HG02588 (cell line): ENCODE measurements around the gene CCDC61.

Source experiments
- ATAC-seq: cut with Tn5 transposase; IDR thresholded peaks from one replicate; pipeline ENCODE4 v1.9.1; 2021; ENCODE audit warnings: mild to moderate bottlenecking, moderate library complexity; ENCODE audit not compliant: unreplicated experiment

Gene CCDC61

DNA sequence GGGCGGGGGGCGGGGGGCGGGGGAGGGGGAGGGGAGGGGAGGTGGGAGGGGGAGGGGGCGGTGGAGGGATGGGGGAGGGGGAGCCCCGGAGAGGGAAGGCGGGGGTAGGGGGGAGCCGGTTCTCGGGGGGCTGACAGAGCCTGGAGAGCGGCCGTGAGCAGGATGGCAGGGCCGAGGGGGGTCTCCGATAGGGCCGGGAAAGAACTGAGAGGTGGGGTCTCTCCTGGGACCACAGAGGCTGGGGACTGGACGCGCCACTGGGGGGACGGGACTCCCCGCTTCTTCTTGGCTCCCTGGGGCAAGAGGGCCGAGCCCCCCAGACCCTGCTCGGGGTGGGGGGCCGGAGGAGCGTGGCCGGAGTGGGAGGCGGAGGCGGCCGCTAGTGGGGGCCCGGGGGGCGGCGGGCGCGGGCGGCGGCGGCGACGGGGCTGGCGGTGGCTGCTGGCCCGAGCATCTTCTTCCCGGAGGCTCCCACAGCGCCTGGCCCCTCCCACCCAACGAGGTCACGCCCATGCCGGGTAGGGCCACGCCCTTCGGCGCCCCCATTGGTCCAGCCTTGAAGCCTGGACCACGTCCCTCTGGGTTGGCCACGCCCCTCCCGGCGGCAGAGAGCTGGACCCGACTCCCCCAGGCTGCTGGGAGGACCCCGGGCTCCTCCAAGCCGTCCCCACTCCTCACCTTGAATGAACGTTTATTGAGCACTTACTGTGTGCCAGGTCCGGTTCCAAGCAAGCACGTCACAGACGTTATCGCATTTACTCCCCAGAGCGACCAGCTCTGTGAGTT lies 21.5 kb upstream of the CCDC61 start, which contains the start of gene NOVA2:
Gene NOVA2 (minus strand): TSS at position 313 of the 786 bp plus-strand sequence. CDS start 514 bp downstream, outside the sequence.
- no peak for ATAC-seq

DNA sequence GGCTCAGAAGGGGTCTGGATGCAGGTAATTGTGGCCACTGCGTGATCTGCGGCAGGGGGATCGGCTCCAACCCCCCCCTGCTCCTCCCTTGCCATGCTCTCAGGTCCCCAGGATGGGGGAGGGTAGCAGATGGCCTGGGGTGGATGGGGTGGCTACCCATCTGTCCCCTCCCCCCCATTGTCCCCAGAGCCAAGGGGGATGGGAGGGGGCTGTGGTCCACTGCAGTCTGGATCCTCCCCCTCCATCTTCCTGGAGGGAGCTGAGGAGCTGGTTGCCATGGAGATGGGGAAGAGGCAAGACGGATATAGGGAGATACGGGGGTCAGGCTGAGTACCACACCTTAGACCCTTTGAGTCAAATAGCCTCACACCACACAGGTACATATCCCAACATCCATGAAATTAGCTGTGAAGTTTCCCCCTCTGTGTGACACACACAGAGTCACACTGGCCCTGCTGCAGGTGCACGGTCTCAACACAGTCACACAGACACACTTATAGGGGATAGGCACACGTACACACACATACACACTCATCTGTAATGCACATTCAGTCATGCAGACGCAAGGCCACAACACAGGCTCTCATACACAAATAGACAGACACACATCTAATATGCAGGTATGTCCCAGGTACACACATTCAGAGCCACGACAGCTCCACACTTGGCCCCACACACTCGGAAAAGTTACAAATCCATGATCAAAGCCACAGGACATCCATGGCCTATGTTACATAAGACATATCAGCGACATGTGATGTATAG lies 19.8 kb upstream of the CCDC61 start:
- ATAC-seq = no peak

DNA sequence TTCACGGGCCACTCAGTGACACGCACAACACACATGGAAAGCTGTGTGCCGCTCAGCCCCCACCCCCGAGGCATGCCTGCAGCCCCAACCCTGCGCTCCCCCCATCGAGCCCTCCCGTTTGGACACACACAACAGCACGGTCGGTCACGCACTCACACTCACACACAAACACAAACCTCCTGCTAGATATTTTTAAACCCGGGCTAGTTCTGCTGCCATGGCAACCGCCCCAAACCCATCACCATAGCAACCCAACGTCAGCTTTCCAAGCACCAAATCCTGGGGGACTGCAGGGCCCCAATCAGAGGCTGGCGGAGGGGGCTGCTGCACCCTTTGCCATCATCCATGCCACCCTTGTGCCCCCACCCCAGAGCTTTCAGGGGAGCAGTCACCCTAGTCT lies 19.1 kb upstream of the CCDC61 start:
- ATAC-seq = no peak

DNA sequence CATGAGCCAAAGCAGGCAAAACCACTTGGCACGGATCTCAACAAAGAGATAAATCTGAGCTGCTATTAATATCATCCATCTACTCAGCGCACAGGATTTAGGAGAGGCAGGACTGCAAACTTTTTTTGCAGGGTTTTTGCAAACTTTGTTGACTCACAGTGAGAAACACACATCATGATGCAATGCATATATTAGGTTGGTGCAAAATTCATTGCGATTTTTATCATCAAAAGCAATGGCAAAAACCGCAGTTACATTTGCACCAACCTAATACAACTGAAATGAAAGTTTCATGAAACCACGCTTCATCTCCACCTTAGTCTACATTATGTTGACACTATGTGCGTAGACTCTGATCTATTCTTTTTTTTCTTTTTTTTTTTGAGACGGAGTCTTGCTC lies 17.1 kb upstream of the CCDC61 start:
- no peak for ATAC-seq

DNA sequence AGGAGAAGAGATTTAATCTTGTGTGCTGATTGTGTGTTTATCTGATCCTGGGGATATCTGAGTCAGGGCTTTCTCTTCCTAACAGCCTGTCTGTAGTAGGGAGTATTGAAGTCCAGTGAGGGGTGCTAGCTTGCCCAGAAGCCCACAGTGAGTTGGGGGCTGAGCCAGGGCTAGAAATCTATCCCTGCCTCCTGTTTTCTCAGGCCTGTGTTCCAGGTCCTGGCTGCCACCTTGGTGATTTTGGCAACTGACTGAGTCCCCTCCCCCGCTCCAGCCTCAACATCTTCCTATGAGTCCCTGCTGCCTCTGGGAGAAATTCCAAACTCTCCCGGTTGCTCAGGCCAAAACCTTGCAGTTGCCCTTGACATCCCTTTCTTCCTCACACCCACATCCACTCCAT lies 13.9 kb upstream of the CCDC61 start:
- no peak for ATAC-seq

DNA sequence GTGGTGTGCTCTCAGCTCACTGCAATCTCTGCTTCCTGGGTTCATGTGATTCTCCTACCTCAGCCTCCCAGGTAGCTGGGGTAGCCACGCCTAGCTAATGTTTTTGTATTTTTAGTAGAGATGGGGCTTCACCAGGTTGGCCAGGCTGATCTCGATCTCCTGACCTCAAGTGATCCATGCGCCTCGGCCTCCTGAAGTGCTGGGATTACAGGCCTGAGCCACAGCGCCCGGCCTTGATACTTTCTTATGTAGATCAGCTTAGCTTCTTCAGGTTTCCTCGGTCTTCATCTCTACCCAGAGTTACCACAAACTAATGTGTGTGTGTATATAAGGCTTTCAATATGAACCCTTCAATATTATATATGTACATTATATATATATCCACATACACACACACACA lies 9.9 kb upstream of the CCDC61 start:
- no peak for ATAC-seq

DNA sequence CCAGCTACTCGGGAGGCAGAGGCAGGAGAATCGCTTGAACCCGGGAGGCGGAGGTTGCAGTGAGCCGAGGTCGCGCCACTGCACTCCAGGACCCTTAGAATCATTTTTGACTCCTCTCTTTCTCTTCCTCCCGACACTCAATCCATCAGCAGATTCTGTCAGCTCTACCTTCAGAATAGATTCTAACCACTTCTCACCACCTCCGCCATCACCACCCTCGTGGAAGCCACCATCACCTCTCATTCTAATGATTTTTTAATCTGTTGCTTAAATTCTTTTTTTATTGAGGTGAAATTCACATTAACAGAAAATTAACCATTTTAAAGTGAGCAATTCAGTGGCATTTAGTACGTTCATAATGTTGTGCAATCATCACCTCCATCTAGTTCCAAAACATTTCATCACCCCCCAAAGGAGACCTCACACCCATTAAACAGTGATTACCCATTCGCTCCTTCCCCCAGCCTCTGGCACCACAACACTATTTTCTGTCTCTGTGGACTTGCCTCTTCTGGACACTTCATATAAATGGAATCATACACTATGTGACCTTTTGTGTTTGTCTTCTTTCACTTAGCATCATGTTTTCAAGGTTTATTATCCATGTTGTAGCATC lies 5.0 kb upstream of the CCDC61 start:
- no peak for ATAC-seq

DNA sequence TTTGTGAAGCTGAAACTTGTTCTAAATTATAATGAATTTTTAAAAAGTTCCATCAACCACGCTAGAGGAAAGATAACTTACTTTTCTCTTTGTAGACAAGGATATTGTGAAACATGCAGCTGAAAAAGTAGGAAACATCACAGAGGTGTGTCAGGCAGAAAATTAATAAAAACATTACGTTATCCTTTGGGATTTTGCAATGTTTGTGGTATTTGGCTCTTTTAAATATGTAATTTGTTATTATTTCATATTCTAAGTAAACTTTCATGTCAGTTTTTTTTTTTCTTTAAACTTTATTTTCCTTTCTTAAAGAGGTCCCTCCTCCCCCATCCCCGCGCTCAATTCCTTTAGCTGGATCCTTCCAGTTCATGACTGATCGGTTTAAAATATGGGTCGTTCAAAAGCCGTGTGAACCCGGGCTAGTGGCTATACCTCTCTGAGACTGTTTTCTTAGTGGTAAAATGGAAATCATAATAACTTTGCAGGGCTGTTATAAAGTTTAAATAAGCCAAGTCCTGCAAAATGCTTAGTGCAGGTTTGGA lies 740 bp upstream of the CCDC61 start:
- ATAC-seq = peak; percentile 3

DNA sequence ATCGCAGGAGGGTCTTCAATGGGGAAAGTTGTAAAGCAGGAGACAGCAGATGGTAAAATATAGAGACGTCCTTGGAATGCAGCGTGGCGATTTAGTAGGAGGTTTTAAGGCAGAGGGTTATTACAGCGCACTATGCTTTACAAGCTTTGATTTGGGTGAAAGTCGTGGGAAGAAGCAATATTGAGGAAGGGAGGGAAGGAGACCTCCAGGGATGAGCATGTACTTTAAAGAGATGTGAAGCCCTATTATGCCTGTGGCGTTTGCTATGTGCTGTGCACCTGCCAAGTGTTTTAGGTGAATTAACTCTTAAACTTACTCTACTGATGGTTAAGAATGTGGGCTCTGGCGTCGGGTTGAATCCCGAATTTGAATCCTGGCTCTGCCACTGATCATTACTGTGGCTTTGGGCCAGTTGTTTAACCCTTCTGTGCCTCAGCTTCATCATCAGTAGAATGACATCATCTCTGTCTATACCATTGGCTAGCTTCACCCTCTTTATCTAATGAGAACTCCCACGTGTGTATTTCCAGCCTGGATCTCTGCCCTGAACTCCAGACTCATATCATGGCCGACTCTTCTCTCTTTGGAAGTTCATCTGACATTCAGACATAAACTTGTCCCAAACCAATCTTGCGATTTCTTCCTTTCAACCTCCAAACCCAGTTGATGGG lies 583 bp downstream of the CCDC61 start:
- no peak for ATAC-seq

DNA sequence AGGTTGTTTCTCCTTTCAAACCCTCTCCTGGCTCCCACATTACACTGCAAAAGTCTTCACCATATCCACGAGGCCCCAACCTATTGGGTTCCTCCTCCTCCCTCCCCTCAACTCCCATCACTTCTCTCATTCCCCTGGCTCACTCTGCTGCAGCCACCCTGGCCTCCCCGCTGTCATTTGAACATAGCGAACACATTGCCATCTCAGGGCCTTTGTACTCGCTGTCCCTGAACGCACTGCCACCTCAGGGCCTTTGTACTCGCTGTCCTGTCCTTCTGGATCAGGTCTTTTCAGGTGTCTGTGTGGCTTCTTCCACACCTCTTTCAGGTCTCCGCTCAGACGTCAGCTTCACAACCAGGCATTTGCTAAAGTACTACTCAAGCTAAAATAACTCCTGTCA lies 1.7 kb downstream of the CCDC61 start:
- ATAC-seq = no peak

DNA sequence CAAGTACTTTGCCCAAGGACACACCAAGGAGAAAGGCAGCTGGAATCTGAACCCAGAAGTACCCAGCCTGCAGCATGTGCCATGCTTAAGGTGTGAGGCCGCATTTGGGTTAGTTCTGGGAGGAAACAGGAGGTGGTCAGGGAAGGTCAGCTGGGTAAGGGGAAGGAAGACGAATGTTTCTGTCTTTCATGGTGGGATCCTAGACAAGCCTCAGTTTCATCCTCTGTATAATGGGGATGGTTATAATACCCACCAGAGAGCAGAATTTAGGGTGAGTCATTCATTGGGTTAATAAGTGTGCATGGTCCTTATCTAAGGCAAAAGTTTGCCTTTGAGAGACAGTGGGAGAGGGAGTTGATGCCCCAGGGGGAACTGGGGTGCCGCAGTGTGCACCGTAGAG lies 3.6 kb downstream of the CCDC61 start:
- ATAC-seq = no peak

DNA sequence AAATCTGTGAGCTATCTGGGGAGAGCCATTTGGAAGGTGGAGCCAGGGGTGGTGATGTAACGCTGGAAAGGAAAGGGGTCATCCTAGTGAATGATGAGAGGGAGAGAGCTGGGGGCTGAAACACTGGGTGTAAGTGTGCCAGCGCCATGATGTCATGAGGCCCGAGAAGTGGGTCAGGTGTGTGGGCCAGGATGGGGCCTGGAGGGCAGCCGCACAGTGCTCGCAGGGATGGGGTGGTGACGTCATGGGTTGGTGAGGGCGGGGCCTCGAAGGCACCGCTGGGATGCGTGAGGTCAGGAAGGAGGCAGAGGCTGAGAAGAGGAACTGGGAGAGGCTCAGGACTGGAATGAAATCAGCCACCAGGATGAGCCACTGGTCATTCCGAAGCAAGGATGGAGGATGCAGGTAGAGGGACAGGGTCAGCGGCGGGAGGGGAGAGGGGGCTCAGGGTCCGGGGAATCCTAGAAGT lies 4.4 kb downstream of the CCDC61 start:
- ATAC-seq = no peak

DNA sequence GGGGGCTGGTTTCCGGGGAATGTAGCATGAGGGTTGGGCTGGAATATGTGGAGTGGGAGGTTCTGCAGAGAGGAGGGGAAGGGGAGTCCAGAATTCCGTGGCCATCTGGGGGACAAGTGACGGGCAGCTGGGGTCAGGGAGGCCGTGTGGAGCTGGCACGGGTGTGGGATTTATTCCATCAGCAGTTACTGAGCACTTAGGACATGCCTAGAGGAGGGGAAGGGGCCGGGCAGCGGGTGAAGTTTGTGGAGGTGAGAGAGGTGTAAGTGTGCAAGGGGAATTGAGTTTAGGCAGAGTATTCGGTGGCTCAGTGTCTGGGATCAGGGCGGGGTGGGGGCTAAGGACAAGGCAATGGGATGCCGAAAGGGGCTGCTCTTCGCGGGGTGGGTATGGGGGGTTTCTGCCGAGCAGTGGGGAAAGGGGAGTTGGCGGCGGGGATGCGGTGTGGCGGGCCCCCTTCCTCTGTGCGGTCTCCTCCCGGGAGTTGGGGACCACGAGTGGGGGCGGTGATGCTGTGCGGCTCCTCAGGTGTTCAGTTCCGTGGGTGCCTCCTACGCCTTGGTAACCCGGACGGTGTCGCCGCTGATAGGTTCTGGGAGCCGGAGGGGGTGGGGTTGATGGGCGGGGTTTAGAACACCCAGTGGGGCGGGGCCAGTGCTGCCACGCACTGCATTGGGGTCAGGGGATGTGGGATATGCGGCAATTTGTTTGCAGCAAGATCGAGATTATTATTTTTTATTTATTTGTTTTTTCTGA lies 5.4 kb downstream of the CCDC61 start:
- no peak for ATAC-seq

DNA sequence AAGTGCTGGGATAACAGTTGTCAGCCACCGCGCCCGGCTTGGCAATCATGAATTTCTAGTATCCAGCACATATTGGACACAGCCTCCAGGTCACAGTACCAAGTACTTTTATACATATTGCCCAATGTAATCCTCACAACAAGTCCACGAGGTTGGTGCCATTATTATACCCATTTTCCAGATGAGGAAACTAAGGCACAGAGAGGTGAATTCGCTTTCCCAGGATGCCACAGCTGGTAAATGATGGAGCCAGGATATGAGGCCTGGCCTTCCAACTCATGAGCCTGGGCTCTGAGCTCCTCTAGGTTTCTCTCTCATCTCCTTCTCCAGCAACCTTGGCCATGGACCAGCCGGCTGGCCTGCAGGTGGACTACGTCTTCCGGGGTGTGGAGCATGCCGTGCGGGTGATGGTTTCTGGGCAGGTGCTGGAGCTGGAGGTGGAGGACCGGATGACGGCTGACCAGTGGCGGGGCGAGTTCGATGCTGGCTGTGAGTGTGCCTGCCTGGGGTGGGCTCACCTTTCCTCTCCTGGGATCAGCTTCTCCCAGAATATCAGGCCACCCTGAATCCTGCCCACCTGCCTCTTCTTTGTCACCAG lies 7.5 kb downstream of the CCDC61 start:
- no peak for ATAC-seq

DNA sequence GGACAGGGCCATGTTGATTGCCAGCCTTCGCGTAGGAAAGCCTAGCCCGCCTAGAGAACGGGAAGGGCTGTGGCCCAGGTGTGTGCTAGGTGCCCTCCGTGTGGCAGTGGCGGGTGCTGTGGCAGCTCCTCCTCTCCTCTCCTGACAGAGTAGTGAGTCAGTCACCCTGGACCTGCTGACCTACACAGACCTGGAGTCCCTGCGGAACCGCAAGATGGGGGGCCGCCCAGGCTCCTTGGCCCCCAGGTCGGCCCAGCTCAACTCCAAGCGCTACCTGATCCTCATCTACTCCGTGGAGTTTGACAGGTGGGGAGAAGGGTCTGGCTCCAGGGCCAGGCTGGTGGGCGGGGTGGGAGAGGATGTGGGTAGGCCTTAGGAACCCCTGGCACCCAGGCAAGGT lies 11.1 kb downstream of the CCDC61 start:
- ATAC-seq = no peak

DNA sequence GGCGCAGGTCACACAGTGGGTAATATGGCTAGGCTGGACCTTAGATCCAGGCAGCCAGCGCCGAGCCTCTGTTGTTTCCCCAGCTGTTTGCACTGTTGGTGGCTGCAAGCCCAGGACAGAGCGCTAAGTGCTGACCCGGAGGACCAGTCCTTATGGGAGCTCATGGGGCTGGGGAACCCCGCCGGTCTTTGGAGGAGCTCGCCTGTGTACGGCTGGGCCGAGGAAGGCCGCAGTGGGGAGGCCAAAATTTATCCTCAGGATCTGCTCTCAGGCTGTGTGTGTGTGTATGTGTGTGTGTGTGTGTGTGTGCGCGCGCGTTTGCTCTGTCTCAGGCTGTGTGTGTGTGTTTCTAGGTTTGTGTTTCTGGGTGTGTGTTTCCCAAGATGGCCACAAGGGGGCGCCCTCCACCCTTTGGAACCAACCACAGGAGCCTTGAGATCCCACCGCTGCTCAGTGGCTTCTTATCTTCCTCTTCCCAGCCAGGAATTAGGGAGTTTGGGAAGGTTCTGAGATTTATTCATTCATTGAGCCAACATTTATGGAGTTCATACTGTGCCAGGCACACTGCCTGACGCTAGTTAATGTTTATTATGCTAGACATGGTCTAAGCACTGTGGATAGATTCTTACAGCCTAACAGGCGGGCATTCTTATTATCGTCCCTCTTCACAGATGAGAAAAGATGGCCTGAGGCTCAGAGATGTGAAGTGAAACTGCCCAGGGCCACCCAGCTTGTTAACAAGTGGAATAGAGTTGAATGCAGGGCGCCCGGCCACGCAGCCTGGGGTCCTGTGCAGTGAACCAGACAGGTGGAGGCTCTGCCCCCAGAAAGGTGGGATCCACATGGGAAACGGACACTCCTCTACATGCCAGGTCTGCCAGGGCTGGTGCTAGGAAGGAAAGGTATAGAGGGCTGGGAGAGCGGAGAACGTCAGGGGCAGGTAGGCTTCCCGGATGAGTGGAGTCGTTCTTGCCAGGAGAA lies 14.6 kb downstream of the CCDC61 start:
- no peak for ATAC-seq

DNA sequence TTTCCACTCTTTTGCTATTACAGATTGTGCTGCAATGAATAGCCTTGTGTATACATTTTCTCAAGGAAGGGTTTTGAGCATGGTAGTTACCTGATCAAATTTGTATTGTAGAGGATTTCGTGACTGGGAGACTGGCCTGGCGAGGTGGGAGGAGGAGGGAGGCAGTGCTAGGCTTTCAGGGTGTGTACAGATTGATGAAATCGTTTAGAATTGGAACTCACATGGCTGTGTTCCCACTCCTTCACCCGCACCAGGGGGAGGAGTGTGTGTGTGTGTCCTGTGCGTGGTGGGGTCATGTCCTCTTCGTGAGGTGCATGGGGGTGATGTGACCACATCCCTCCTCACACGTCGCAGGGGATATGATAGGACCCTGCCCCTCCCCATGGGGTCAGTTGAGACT lies 19.3 kb downstream of the CCDC61 start:
- ATAC-seq = no peak

DNA sequence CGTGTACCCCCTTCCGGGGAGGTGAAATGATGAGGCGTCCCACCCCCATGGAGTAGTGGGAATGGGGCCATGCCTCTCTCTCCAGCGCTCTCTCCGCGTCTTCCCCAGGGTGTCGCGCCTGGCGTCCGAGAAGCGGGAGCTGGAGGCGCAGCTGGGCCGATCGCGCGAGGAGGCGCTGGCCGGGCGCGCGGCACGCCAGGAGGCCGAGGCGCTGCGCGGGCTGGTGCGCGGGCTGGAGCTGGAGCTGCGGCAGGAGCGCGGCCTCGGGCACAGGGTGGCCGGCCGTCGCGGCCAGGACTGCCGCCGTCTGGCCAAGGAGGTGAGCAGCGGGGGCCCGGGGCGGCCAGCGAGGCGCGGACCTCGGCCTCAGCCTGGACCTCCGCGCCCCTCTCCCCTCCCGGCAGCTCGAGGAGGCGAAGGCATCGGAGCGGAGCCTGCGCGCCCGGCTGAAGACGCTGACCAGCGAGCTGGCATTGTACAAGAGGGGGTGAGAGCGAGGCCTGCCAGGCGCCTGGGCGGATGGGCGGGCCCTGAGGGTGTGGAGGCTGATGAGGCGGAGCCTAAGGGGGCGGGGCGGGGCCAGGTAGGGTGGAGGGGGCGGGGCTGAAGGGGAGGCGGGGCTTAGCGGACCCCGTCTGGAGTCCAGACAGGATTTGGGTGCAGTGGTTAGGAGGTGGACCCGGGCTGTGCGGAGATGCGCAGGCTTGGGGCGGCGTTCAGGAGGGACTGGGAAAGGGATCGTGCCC lies 19.8 kb downstream of the CCDC61 start:
- ATAC-seq = no peak
